ENCODE results near the gene GMPPA.

The GMPPA gene

DNA sequence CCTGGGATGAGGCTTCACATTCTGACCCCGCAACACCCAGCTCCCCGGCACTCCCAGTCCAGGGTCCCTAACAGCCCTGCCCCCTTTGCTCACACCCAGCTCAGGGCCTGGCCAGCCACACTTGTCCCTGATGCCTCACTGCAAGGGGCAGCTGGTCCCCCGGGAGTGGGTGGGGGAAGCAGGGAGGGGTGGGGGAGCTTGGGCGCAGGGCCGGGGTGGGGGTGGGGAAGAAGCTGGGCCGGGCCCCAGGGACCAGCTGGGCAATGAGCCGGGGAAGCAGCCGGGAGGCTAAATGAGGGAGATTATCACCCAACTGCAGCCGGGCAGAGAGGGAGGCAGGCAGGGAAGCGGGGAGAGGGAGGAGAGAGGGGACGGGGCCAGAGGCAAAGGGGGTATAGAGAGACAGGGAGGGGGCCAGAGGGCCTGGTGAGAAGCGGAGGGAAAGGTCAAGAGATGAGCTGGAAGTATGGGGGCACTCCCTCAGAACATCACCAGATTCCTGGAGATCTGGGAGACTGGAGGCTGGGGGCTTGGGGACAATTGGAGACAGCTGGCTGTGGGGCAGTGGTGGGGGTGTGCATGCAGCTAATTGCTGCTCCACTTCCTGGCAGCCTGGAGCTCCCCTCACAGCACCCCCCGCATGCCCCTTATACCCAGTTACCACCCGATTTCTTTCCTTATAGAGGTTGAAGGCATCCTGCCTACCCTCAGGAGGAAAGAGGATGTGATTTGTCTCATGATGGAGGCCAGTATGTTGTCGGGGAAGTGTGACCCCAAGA, 13.0 kb downstream of the GMPPA start:
- Histone ChIP-seq H2AFZ (ENCODE audit: low read length) (no peak overlapping the region), H3K27ac (replicated peaks; ENCODE audit: low read length) (no peak overlapping the region), H3K9me3 (replicated peaks in 1 of 2; ENCODE audit: control insufficient read depth in 2 of 2, insufficient read depth in 1 of 2, low read depth in 1 of 2, low read length in 2 of 2) (peaks cover 0 to 2% of the 10 kb centered on the region in 2 donors), H3K4me1 (ENCODE audit: control insufficient read depth in 2 of 2, insufficient read depth in 1 of 2, low read depth in 1 of 2, low read length in 2 of 2) (peaks cover 39 to 57% of the 10 kb centered on the region in 2 donors), H2AK5ac (ENCODE audit: low read depth, low read length) (peak overlapping the region; percentile 82), H2BK12ac (ENCODE audit: low read length) (no peak overlapping the region), H3K4me2 (ENCODE audit: insufficient read depth, low read length, poor library complexity, severe bottlenecking) (no peak overlapping the region), H2BK15ac (ENCODE audit: low read length) (peak overlapping the region; percentile 94), H2BK5ac (ENCODE audit: low read length) (no peak overlapping the region), H3K79me1 (ENCODE audit: low read depth, low read length) (no peaks in the 10 kb centered on the region), H3K18ac (ENCODE audit: low read length) (peak overlapping the region; percentile 52), H2BK120ac (ENCODE audit: low read depth, low read length) (peak overlapping the region; percentile 28), H3K4me3 (ENCODE audit: low read length in 2 of 2) (no peak overlapping the region), H3K4ac (ENCODE audit: low read length) (no peak overlapping the region), H3K23ac (ENCODE audit: low read depth, low read length, poor library complexity) (no peak overlapping the region), H4K8ac (ENCODE audit: low read depth, low read length) (no peak overlapping the region), H3K9ac (ENCODE audit: low read depth, low read length, poor library complexity) (no peak overlapping the region), H4K91ac (ENCODE audit: low read depth, low read length, poor library complexity) (no peak overlapping the region), H3K27me3 (ENCODE audit: control insufficient read depth in 3 of 3, insufficient read depth in 3 of 3, low read depth in 1 of 3, low read length in 3 of 3) (peaks cover 0 to 58% (median 40%) of the 10 kb centered on the region in 3 experiments), H3K36me3 (replicated peaks in 1 of 2; ENCODE audit: control insufficient read depth in 2 of 2, insufficient read depth in 2 of 2, low read length in 2 of 2) (no peaks in the 10 kb centered on the region), H3K14ac (ENCODE audit: low read length) (no peak overlapping the region)
- WGBS, 2 donors (ENCODE audit: extremely low coverage in 2 of 2, insufficient read length in 2 of 2, insufficient replicate concordance in 1 of 2) = no CpG with 5 or more reads among the region's 15 CpGs
- no peak for DNase-seq (ENCODE audit: low spot score)

DNA sequence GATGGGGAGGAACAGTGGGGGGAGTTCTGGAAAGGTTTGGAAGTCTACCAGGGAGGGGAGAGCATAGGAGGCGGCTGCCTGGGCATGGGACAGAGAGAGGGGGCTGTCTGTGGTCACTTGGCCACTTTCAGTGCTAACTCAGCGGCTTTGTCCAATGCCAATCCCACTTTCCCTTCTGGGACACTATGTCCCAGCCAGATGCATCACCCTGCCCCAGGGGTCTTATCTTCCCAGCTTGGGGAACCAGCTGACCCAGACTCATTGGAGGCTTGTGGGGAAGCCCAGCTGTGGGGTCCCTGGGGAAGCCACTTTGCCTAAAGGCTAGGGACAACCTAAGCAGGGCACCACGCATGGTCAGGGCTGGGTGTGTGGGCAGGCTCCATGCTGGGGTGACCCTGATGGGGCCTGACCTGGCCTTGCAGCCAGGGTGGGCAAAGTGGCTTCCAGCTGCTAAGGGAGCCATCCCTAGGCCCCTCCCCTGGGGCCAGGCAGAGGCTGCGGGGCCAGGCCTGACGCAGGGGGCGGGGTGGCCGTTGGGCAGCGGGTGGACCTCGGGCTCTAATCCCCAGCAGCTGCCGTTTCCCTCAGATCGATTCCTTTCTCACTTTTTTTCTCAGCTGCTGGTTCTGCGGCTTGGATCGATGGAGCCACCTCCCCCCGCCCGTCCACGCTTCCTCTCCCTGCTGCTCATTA, 14.0 kb downstream of the GMPPA start:
- peak overlapping the region; percentile 62 for H2BK5ac ChIP-seq (ENCODE audit: low read length)
- peak overlapping the region; percentile 31 for H3K14ac ChIP-seq (ENCODE audit: low read length)
- H4K8ac ChIP-seq (ENCODE audit: low read depth, low read length) = no peak overlapping the region
- no peak overlapping the region for H3K4me3 ChIP-seq (ENCODE audit: low read length in 2 of 2)
- H3K36me3 ChIP-seq (replicated peaks in 1 of 2; ENCODE audit: control insufficient read depth in 2 of 2, insufficient read depth in 2 of 2, low read length in 2 of 2) = no peaks in the 10 kb centered on the region
- H4K91ac ChIP-seq (ENCODE audit: low read depth, low read length, poor library complexity) = peak overlapping the region; percentile 59
- H3K4me2 ChIP-seq (ENCODE audit: insufficient read depth, low read length, poor library complexity, severe bottlenecking) = no peak overlapping the region
- peak overlapping the region; percentile 93 for H3K18ac ChIP-seq (ENCODE audit: low read length)
- peaks cover 0 to 67% (median 37%) of the 10 kb centered on the region in 3 experiments for H3K27me3 ChIP-seq (ENCODE audit: control insufficient read depth in 3 of 3, insufficient read depth in 3 of 3, low read depth in 1 of 3, low read length in 3 of 3)
- H3K27ac ChIP-seq (replicated peaks; ENCODE audit: low read length) = no peak overlapping the region
- H2BK12ac ChIP-seq (ENCODE audit: low read length) = peak overlapping the region; percentile 73
- peak overlapping the region; percentile 21 for H2BK120ac ChIP-seq (ENCODE audit: low read depth, low read length)
- H2AK5ac ChIP-seq (ENCODE audit: low read depth, low read length) = peak overlapping the region; percentile 59
- H3K79me1 ChIP-seq (ENCODE audit: low read depth, low read length) = no peaks in the 10 kb centered on the region
- H3K9me3 ChIP-seq (replicated peaks in 1 of 2; ENCODE audit: control insufficient read depth in 2 of 2, insufficient read depth in 1 of 2, low read depth in 1 of 2, low read length in 2 of 2) = peaks cover 0 to 2% of the 10 kb centered on the region in 2 donors
- peaks cover 33 to 48% of the 10 kb centered on the region in 2 donors for H3K4me1 ChIP-seq (ENCODE audit: control insufficient read depth in 2 of 2, insufficient read depth in 1 of 2, low read depth in 1 of 2, low read length in 2 of 2)
- H3K23ac ChIP-seq (ENCODE audit: low read depth, low read length, poor library complexity) = no peak overlapping the region
- no peak overlapping the region for H2AFZ ChIP-seq (ENCODE audit: low read length)
- no CpG with 5 or more reads among the region's 16 CpGs for WGBS, 2 donors (ENCODE audit: extremely low coverage in 2 of 2, insufficient read length in 2 of 2, insufficient replicate concordance in 1 of 2)
- no peak overlapping the region for H3K9ac ChIP-seq (ENCODE audit: low read depth, low read length, poor library complexity)
- H2BK15ac ChIP-seq (ENCODE audit: low read length) = peak overlapping the region; percentile 97
- DNase-seq (ENCODE audit: low spot score) = no peak
- no peak overlapping the region for H3K4ac ChIP-seq (ENCODE audit: low read length)

DNA sequence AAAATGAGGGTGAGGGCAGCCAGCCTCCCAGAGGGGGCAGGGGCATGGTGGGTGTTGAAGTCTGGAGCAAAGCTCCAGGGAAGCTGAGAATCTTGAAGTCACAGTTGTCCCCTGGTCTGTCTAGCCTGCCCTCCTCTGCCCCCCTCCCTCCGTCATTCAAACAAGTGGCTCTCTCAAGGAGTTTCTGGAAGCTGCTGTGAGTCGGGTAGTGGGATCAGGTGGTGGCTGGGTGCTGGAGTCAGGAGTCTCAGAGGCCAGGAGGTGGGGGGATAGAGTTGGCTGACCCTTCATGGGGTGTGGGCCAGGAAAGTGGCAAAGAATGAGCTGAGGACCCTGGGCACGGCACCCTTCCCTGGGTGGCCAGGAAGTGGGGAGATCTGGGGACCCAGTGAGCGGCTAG, 15.1 kb downstream of the GMPPA start:
- H3K4me1 ChIP-seq (ENCODE audit: control insufficient read depth in 2 of 2, insufficient read depth in 1 of 2, low read depth in 1 of 2, low read length in 2 of 2) = peaks cover 31 to 42% of the 10 kb centered on the region in 2 donors
- no CpG with 5 or more reads among the region's 4 CpGs for WGBS, 2 donors (ENCODE audit: extremely low coverage in 2 of 2, insufficient read length in 2 of 2, insufficient replicate concordance in 1 of 2)
- DNase-seq (ENCODE audit: low spot score) = no peak

More for the DNA sequence above, 15.1 kb downstream of the GMPPA start:
- Histone ChIP-seq H2BK5ac (ENCODE audit: low read length) (peak overlapping the region; percentile 88), H4K91ac (ENCODE audit: low read depth, low read length, poor library complexity) (peak overlapping the region; percentile 75), H3K79me1 (ENCODE audit: low read depth, low read length) (no peaks in the 10 kb centered on the region), H2AFZ (ENCODE audit: low read length) (peak overlapping the region; percentile 66), H2BK120ac (ENCODE audit: low read depth, low read length) (no peak overlapping the region), H2BK15ac (ENCODE audit: low read length) (peak overlapping the region; percentile 59), H3K27ac (replicated peaks; ENCODE audit: low read length) (no peak overlapping the region), H2BK12ac (ENCODE audit: low read length) (no peak overlapping the region), H2AK5ac (ENCODE audit: low read depth, low read length) (peak overlapping the region; percentile 85), H3K14ac (ENCODE audit: low read length) (no peak overlapping the region), H3K4ac (ENCODE audit: low read length) (no peak overlapping the region), H4K8ac (ENCODE audit: low read depth, low read length) (no peak overlapping the region), H3K4me3 (ENCODE audit: low read length in 2 of 2) (no peak overlapping the region), H3K27me3 (ENCODE audit: control insufficient read depth in 3 of 3, insufficient read depth in 3 of 3, low read depth in 1 of 3, low read length in 3 of 3) (peaks cover 0 to 78% (median 35%) of the 10 kb centered on the region in 3 experiments), H3K36me3 (replicated peaks in 1 of 2; ENCODE audit: control insufficient read depth in 2 of 2, insufficient read depth in 2 of 2, low read length in 2 of 2) (no peaks in the 10 kb centered on the region), H3K18ac (ENCODE audit: low read length) (peak overlapping the region; percentile 93), H3K9me3 (replicated peaks in 1 of 2; ENCODE audit: control insufficient read depth in 2 of 2, insufficient read depth in 1 of 2, low read depth in 1 of 2, low read length in 2 of 2) (peaks cover 0 to 2% of the 10 kb centered on the region in 2 donors), H3K4me2 (ENCODE audit: insufficient read depth, low read length, poor library complexity, severe bottlenecking) (peak overlapping the region; percentile 52), H3K9ac (ENCODE audit: low read depth, low read length, poor library complexity) (peak overlapping the region; percentile 66), H3K23ac (ENCODE audit: low read depth, low read length, poor library complexity) (peak overlapping the region; percentile 90)
